Esophagus muscularis mucosa (tissue), 4 donors: ENCODE results near the gene IQCE. TPM values are rescaled to one million over a fixed set of nuclear protein-coding genes. Genes with fewer than 3 reads are reported as not detected.

Experiments used
- DNase-seq: peaks from one replicate; pipeline ENCODE4 v3.0.0-alpha.2; 2017; ENCODE audit errors: extremely low spot score
- H3K27ac ChIP-seq, 4 donors: fragments of 200-600 bp; sonication (generic); replicated peaks in 1 of 4; 1 replicate in 3 of 4; 2 replicates in 1 of 4; pipeline ENCODE4 v1.5.1; 2016 to 2019; ENCODE audit warnings: mild to moderate bottlenecking in 1 of 4
- H3K27me3 ChIP-seq, 4 donors: fragments of 200-600 bp; sonication (generic); one replicate each; pipeline versions ENCODE4 v1.5.1 to v1.6.0; 2016 to 2019
- H3K36me3 ChIP-seq, 4 donors: fragments of 200-600 bp; sonication (generic); one replicate each; pipeline ENCODE4 v1.5.1; 2016 to 2019
- H3K4me1 ChIP-seq, 4 donors: fragments of 200-600 bp; sonication (generic); one replicate each; pipeline ENCODE4 v1.5.1; 2016 to 2019
- H3K4me3 ChIP-seq, 4 donors: fragments of 200-600 bp; sonication (generic); 1 replicate in 2 of 4; 2 replicates in 2 of 4; pipeline ENCODE4 v1.5.1; 2016 to 2019; ENCODE audit warnings: mild to moderate bottlenecking in 4 of 4, moderate library complexity in 1 of 4
- H3K9me3 ChIP-seq, 4 donors: fragments of 200-600 bp; sonication (generic); 1 replicate in 3 of 4; 2 replicates in 1 of 4; pipeline ENCODE4 v1.5.1; 2016 to 2019
- EP300 ChIP-seq: sonication (generic); formaldehyde crosslinking; IDR thresholded peaks from one replicate; pipeline ENCODE4 v1.6.1; 2017; ENCODE audit warnings: antibody characterized with exemption
- POLR2A ChIP-seq: fragments of 450-650 bp; IDR thresholded peaks from one replicate; pipeline ENCODE4 v1.6.1; 2017; ENCODE audit warnings: antibody characterized with exemption, moderate library complexity, mild to moderate bottlenecking, low read depth
- POLR2AphosphoS5 ChIP-seq, 2 donors: sonication (generic); formaldehyde crosslinking; IDR thresholded peaks; one replicate each; pipeline ENCODE4 v1.6.1; 2017; ENCODE audit warnings: antibody characterized with exemption in 2 of 2
- WGBS: methylation state at CpG from one replicate; pipeline ENCODE4 v1.1.5; 2018; 5-methylcytosine and 5-hydroxymethylcytosine counted together
- intact Hi-C: fragments of 100-400 bp; cut with DNase I; formaldehyde crosslinking; loops from one replicate; pipeline ENCODE4 v1.15.1; 2023
- total RNA-seq, 4 donors: library from RNA; depleted of rRNA; stranded (reverse); fragments of >200 nt; gene quantifications; one replicate each; pipeline versions ENCODE4 v1.1.0 to v1.2.1, GENCODE V29; 2016
- TF ChIP-seq, protein P1 (sequence below), 3 experiments: fragments of 200-600 bp in 2 of 3; fragments of 450-650 bp in 1 of 3; sonication (generic) in 2 of 3; IDR thresholded peaks; one replicate each; pipeline ENCODE4 v1.5.1; 2017 to 2019; ENCODE audit warnings: antibody characterized with exemption in 3 of 3, mild to moderate bottlenecking in 2 of 3, moderate library complexity in 1 of 3

Gene IQCE
- total RNA-seq, 4 donors from 2014 or later = 13.0 to 22.4 (median 18.0) TPM

DNA sequence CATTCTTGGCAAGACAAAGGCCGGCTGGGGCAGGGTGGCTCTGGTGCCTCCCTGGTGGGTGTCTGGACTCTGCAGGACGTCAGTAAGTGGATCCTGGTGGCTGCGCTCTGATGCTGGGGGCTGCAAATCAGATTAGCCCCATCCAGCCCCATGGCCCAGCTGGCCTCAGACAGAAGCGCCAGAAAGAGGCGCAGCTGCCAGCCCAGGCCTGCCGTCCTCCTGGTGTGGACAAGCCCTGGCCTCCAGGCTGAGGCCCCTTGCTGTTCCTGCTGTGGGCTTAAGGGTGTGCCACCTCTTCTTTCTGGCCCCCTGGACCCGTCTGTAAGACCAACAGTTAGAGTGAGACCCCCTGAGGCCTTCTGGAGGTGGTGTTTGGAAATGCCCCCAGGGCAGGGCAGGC lies 45.1 kb upstream of the IQCE start:
- no peak for TF ChIP-seq POLR2A
- TF ChIP-seq POLR2AphosphoS5 (IDR thresholded peaks at IDR 0.05) = no peak
- TF ChIP-seq, protein P1, sequence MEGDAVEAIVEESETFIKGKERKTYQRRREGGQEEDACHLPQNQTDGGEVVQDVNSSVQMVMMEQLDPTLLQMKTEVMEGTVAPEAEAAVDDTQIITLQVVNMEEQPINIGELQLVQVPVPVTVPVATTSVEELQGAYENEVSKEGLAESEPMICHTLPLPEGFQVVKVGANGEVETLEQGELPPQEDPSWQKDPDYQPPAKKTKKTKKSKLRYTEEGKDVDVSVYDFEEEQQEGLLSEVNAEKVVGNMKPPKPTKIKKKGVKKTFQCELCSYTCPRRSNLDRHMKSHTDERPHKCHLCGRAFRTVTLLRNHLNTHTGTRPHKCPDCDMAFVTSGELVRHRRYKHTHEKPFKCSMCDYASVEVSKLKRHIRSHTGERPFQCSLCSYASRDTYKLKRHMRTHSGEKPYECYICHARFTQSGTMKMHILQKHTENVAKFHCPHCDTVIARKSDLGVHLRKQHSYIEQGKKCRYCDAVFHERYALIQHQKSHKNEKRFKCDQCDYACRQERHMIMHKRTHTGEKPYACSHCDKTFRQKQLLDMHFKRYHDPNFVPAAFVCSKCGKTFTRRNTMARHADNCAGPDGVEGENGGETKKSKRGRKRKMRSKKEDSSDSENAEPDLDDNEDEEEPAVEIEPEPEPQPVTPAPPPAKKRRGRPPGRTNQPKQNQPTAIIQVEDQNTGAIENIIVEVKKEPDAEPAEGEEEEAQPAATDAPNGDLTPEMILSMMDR (IDR thresholded peaks at IDR 0.05) = no peak
- TF ChIP-seq EP300 = no peak
- Histone ChIP-seq H3K27me3 (peaks cover 0 to 8% (median 0%) of the 10 kb centered on the region in 4 donors), H3K4me1 (peaks cover 33 to 49% (median 45%) of the 10 kb centered on the region in 4 donors), H3K9me3 (no peaks in the 10 kb centered on the region), H3K36me3 (no peaks in the 10 kb centered on the region), H3K27ac (no peak overlapping the region), H3K4me3 (no peak overlapping the region)
- 100% methylated on average over 1 of the region's 7 CpGs for WGBS
- no peak for DNase-seq
- intact Hi-C loops = no loop called here

DNA sequence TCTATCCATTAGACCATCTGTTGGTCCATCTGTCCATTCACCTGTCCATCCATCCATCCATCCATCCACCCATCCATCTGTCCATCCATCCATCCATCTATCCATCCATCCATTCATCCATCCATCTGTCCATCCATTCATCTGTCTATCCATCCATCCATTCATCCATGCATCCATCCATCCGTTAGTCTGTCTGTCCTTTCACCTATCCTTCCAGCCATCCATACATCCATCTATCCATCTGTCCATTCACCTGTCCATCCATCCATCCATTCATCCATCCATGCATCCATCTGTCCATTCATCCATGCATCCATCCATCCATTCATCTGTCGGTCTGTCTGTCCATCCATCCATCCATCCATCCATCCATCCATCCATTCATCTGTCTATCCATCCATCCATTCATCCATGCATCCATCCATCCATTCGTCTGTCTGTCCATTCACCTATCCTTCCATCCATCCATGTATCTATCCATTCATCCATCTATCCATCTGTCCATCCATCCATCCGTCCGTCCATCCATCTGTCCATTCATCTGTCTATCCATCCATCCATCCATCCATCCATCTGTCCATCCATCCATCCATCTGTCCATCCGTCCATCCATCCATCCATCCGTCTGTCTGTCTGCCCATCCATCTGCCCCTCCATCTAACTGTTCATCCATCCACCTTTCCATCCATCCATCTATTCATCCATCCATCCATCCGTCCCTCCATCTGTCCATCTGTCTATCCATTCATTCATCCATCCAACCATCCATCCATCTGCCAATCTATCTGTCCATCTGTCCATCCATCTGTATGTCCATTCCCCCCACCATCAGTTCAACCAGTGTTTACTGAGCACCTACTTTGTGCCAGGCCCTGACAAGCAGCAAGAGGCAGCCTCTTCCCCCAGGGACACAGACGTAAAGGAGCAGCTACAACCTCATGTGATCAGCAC lies 44.0 kb upstream of the IQCE start:
- TF ChIP-seq EP300 = no peak
- no peak for TF ChIP-seq POLR2AphosphoS5 (IDR thresholded peaks at IDR 0.05)
- TF ChIP-seq, protein P1 (IDR thresholded peaks at IDR 0.05) = no peak
- TF ChIP-seq POLR2A = no peak
- Histone ChIP-seq H3K9me3 (no peaks in the 10 kb centered on the region), H3K27ac (no peak overlapping the region), H3K27me3 (peaks cover 0 to 16% (median 0%) of the 10 kb centered on the region in 4 donors), H3K4me1 (peaks cover 30 to 46% (median 42%) of the 10 kb centered on the region in 4 donors), H3K36me3 (no peaks in the 10 kb centered on the region), H3K4me3 (no peak overlapping the region)
- intact Hi-C loops = no loop called here
- DNase-seq = no peak
- WGBS = 78% methylated on average over 9 of the region's 9 CpGs

GRCh38 chr7:2515424-2516193 lies 43.2 kb upstream of the IQCE start:
- H3K27ac ChIP-seq = no peak overlapping the region
- DNase-seq = no peak
- H3K27me3 ChIP-seq = peaks cover 0 to 24% (median under 1%) of the 10 kb centered on the region in 4 donors
- no peaks in the 10 kb centered on the region for H3K36me3 ChIP-seq
- no peak overlapping the region for H3K4me3 ChIP-seq
- H3K9me3 ChIP-seq = no peaks in the 10 kb centered on the region
- intact Hi-C loops = no loop called here
- no peak for TF ChIP-seq EP300
- TF ChIP-seq, protein P1 (IDR thresholded peaks at IDR 0.05) = no peak
- TF ChIP-seq POLR2A = no peak
- TF ChIP-seq POLR2AphosphoS5 (IDR thresholded peaks at IDR 0.05) = no peak
- 88% methylated on average over 7 of the region's 15 CpGs for WGBS
- H3K4me1 ChIP-seq = peaks cover 32 to 46% (median 41%) of the 10 kb centered on the region in 4 donors

- peaks cover 30 to 46% (median 41%) of the 10 kb centered on the region in 4 donors for H3K4me1 ChIP-seq
- DNase-seq = no peak
- TF ChIP-seq POLR2AphosphoS5 (IDR thresholded peaks at IDR 0.05) = no peak
- TF ChIP-seq, protein P1 (IDR thresholded peaks at IDR 0.05) = no peak
- TF ChIP-seq POLR2A = no peak
- no peak for TF ChIP-seq EP300
- H3K9me3 ChIP-seq = no peaks in the 10 kb centered on the region
- no CpG with 5 or more reads among the region's 8 CpGs for WGBS
- no peaks in the 10 kb centered on the region for H3K36me3 ChIP-seq
- no peak overlapping the region for H3K27ac ChIP-seq
- peaks cover 0 to 29% (median 6%) of the 10 kb centered on the region in 4 donors for H3K27me3 ChIP-seq
- intact Hi-C loops = no loop called here
- H3K4me3 ChIP-seq = no peak overlapping the region
Measured at GRCh38 chr7:2516194-2516555, 42.6 kb upstream of the IQCE start.
